IPS DF 4.7 (cell line): ENCODE measurements around the gene ATF4.

Source experiments
- DNase-seq: peaks from one replicate; pipeline ENCODE4 v3.0.0-alpha.2; 2013; ENCODE audit warnings: low spot score; ENCODE audit errors: extremely low read depth

Gene ATF4, protein sequence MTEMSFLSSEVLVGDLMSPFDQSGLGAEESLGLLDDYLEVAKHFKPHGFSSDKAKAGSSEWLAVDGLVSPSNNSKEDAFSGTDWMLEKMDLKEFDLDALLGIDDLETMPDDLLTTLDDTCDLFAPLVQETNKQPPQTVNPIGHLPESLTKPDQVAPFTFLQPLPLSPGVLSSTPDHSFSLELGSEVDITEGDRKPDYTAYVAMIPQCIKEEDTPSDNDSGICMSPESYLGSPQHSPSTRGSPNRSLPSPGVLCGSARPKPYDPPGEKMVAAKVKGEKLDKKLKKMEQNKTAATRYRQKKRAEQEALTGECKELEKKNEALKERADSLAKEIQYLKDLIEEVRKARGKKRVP

DNA sequence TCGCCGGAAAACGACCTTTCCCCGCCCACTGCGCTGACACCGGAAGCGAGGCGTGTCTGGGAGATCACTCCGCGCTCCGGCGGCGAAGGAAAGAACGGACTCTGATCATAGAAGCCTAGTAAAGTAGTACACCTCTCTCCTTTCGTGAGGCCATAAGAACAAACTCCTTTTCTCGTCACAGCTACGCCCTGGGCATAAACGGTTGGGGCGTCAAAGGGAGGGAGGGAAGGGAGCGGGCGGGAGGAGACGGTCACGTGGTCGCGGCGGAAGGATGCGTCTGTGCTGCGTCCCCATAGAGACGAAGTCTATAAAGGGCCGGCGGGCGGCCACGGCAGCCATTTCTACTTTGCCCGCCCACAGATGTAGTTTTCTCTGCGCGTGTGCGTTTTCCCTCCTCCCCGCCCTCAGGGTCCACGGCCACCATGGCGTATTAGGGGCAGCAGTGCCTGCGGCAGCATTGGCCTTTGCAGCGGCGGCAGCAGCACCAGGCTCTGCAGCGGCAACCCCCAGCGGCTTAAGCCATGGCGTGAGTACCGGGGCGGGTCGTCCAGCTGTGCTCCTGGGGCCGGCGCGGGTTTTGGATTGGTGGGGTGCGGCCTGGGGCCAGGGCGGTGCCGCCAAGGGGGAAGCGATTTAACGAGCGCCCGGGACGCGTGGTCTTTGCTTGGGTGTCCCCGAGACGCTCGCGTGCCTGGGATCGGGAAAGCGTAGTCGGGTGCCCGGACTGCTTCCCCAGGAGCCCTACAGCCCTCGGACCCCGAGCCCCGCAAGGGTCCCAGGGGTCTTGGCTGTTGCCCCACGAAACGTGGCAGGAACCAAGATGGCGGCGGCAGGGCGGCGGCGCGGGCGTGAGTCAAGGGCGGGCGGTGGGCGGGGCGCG is at the start of gene ATF4:
TSS of gene ATF4 (plus strand) at position 337 of the 880 bp plus-strand sequence. CDS start 884 bp downstream, outside the sequence.
- no peak for DNase-seq

DNA sequence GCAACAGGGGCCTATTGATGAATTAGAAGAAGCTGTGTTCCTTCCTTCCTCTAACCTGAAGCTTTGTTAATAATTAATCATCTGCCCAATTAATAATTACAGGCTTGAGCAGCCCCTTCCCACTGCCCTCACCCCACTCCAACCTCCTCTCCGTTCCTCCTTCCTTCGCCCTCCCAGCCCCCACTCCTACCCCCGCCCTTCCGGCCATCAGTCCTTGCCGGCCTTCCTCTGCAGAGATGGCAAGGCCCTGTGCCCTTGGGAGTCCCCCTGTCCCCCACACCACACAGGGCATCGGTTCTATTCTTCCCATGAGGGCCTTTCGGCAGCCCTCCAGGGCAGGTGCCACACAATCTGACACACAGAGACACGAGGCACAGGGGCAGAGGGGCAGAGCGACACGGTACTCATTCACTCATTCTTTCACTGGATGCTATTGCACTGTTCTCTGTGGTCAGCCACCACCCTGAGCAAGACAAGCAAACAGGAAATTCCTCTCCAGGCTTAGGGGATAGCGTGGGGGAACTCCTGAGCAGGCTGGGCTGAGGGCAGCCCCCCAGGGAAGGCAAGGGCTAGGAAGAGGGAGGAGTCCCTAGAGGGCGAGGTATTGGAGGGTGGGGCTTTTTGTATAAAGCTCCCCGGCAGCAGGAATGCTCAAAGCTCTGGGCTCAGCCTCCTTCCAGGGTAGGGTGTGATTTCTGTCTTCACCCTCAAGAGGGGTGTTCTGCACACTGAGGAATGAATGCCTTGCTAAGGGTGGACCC is 48.8 kb upstream of the ATF4 start:
- DNase-seq: no peak

DNA sequence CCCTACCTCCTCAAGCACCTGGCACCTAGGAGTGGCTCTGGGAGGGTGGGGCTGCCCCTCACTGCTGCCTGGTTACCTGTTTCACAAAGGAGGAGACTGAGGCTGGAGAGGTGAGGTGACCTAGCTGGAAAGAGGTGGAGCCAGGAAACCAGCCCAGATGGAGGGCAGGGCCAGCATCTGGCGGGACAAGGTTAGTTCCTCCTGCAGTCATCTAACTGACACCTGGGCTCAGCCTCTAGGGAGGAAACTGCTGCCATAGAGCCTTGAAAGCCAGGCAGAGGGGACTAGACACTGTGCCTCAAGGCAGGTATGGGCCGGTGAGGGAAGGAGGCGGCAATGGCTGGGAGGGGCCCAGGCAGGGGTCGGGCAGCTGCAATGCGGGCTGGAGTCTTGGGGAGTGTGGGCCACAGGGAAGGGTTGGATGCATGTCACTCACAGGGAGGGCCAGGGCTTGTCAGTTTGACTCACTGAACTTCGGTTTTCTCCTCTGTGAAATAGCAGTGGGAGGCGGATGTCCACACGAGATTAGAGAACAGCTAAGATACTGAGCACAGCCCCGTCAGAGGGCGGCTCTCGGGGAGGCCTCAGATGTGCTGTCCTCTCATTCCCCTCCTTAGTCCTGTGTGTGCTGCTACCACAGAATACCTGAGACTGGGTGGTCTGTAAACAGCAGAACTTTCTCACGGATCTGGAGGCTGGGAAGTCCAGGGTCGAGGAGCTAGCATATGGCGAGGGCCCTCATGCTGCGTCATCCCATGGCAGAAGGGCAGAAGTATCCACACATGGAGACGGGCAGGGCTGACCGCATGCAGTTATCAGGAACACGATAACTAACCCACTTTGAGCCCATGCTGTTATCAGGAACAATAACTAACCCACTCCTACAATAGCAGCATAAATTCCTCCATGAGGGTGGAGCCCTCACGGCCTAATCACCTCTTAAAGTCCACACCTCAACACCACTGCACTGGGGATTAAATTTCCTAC is 47.5 kb upstream of the ATF4 start:
- DNase-seq: no peak

DNA sequence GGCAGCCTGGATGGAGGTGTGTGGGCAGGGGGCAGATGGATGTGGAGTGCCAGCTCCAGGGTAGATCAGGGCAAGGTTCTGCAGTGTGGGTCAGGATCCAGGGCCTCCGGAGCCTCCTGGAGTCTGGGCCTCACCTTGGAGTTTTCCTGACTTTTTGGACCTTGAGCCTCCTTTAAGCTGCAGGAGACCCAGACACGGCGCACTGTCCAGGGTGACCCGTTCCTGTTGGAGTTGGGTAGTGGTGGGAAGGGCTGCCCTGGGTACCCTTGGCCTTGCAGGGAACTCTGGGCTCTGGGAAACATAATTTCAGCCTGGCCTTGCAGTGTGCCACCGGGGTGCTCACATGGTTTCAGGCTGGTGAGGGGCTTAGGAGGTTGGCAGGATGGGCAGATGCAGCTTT is 46.5 kb upstream of the ATF4 start:
- DNase-seq: no peak

DNA sequence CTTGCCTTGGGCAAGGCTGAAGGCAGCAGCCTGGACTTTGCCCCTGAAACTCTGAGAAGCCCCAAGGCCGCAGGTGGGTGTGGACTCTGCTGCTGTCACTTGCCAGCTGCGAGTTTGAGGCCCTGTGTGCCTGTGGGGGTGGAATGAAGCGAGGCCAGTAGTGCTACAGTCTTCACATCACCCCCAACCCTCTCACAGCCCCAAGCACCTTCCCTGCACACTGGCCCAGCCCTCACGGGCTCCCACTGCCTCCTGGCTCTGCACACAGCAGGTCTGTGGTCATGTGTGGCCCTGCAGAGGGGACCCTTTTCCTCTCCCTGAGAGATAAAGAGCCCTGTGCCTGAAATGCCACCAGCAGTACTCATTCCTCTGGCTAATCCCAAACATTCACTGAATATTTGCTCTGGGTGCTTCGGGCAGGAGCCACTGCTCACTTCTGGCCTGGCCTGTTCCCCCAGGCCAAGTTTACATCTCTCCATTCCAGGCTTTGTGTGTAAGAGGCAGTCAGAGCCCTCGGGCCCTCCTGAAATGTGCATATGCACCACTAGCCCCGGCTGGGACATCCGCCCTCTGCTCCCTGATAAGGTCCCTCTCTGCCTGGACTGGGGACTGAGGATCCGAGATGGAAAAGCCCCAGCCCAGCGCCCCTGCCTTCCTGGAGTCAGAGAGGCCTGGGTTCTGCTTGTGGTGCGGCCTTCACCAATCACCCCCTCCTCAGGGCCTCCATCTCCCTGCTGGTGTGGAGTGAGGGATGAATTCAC is 45.8 kb upstream of the ATF4 start:
- DNase-seq: no peak

DNA sequence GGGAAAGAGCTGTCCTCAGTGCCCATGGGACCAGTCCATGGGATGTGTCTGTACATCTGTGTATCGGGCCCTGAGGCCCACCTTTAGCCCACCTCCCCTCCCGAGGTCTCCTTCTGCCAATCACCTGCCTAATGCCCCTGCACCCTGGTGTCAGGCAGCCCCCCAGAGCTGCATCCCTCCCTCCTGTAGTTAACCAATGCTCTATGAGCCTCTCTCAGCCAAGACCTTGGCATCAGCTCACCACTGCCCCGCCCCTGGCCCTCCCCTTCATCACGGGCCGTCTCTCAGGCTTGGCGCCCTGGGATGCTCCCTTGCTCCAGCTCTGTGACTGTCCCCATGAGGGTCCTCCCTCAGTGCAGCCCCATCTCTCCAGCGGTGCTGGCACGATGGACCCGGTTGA is 45.0 kb upstream of the ATF4 start:
- DNase-seq: no peak

DNA sequence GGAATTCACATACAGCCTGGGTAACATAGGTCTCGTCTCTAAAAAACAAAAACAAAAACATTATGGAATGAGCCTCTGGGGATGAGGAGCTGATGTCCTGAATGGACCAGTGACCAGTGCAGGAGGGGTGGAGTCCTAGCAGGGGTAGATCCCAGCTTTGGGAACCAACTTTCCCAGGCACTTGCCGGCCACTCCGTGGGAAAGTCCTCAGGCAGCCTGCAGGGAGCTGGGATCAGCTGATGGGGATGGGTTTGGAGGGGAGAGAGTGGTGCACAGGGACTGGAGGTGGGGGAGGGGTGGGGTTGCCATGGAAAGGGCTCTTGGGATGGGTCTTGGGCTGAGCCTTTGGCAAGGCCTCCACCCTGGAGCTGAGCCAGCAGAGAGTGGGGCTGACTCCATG is 44.5 kb upstream of the ATF4 start:
- no peak for DNase-seq

DNA sequence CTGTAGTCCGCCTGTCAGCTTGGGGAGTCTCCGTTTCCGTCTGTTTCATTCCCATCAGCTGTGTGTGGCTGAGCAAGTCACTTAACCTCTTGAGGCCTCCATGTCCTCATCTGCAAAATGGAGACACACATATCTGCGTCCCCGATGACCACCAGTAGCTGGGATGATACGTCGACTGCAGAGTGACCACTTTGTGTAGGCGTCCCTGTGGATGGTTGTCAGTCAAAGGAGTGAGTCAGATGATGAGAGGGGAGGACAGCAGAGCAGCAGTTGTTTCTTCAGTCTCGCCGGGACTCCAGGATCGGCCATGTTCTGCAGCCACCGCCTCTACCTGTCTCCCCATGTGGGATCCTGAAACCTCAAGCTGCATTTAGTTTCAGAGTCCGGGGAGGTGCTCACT is 43.7 kb upstream of the ATF4 start:
- no peak for DNase-seq

DNA sequence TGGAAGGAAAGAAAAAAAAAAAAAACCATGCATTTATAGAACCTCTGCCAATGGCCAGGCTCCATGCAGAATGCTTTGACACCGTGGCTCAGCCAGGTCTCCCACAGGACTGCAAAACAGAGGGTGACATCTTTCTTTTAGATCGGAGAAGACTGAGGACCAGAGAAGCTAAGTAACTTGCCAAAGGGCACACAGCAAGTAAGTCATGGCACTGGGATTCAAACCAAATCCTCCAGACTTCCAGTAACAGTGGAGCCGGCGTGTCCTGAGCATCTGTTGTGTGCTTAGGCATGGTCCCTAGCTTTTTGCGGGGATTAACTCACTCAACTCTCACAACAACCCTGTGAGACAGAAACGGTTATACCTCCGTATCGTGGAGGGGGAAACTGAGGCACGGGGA is 42.8 kb upstream of the ATF4 start:
- no peak for DNase-seq

DNA sequence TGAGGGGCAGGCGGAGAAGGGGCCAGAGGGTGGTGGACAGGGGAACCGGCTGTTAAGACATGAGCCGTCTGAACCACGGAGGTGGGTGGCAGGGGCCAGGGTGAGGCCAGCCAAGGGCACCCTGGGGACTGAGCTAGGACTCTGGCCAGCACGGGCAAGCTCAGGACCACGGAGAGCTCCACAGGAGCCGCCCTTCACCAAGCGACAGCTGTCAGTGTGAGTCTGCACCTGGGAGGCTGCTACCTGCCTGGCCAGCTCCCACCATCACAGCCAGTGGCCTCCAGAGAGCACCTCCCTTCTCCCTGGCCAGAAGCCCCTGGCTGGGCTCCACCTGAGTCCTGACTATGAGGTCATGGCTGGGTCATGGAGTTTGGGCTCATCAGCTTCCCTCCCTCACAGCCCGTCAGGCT is 41.9 kb upstream of the ATF4 start:
- DNase-seq: no peak

DNA sequence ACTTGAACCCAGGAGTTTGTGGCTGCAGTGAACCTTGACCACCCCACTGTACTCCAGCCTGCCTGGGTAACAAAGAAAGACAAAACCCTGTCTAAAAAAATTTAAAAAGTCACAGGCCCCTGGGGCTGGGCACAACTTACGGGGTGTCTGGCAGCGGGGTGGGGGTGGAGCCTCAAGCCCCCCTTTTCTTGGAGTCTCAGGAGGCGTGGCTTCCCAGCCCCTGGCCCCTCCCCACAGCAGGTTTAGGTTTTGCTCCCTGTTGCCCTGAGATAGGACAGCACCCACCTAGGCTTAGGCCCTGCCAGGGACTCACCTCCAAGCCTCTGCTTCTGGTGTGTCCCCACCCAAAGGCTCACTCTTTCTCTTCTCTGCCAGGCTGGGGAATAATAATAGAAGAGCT is 41.1 kb upstream of the ATF4 start:
- DNase-seq: no peak

DNA sequence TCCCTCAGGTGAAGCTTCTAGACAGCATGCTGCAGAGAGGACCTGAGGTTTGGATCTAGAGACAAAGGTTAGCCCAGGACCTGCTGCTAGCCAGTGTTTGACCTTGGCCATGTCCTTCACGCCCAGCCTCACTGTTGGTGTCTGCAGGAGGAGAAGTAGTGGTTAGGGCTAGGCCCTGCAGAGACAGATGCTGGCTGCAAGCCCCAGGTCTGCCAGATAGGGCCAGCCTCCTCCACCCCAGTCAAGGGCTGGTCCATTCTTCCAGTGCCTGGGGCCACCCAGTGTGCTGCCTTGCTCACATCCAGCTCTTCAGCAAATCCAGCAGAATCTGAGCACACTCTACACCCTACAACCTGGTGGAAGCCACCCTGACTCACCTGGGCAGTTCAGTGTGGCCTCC is 39.8 kb upstream of the ATF4 start:
- DNase-seq: no peak

DNA sequence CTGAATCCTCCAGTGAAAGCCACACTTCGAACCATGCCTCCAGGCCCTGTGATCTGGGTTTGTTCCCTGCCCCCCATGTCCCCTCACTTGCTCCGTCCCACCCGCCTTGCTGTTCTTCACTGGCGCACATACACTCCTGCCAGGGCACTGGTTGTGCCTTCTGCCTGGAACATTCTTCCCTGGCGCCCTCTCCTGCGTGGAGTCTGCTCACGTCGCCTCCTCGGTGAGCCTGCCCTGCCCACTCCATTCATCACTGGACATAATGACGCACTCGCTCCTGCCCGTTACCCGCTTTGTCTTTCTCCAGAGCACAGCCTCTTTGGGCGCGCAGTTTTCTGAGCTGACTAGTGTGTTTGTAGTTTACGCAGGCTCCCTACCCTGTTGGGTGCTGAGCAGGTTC is 39.3 kb upstream of the ATF4 start:
- no peak for DNase-seq

DNA sequence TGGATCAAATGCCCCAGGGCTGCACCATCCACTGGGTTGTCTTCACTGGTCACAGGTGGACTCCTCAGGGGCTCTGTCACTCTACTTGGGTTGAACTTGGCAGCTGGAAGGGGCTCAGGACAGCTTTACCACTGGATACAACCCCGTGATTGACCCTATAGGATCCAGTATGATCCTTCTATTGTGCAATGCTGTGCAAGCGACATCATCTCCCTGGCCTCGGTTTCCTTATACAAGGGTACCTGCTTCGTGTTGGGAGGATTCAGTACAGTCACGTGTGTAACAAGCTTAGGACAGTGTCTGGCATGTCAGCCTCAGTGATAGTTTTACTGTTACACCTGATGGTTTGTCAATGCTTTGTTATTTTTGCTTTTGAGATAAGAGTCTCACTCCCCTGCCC is 38.8 kb upstream of the ATF4 start:
- DNase-seq: no peak

DNA sequence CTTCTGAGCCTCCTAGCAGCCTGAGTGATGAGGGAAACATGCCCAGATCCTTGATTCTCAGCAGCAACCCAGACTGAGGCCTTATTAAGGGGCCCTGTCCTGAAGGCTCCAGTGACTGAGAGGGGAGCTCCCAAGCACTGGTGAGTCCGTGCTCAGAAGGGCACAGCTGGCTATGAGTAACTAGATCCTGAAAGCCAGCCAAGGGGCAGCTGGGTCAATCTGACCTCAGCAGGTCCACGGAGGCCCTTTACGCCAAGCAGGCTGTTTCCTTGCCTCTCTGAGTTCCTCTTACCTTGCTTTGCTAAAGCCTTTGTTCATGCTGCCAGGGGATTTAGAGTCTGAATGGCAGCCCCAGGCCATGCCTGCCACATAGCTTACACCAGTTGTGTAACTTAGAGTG is 37.6 kb upstream of the ATF4 start:
- no peak for DNase-seq

DNA sequence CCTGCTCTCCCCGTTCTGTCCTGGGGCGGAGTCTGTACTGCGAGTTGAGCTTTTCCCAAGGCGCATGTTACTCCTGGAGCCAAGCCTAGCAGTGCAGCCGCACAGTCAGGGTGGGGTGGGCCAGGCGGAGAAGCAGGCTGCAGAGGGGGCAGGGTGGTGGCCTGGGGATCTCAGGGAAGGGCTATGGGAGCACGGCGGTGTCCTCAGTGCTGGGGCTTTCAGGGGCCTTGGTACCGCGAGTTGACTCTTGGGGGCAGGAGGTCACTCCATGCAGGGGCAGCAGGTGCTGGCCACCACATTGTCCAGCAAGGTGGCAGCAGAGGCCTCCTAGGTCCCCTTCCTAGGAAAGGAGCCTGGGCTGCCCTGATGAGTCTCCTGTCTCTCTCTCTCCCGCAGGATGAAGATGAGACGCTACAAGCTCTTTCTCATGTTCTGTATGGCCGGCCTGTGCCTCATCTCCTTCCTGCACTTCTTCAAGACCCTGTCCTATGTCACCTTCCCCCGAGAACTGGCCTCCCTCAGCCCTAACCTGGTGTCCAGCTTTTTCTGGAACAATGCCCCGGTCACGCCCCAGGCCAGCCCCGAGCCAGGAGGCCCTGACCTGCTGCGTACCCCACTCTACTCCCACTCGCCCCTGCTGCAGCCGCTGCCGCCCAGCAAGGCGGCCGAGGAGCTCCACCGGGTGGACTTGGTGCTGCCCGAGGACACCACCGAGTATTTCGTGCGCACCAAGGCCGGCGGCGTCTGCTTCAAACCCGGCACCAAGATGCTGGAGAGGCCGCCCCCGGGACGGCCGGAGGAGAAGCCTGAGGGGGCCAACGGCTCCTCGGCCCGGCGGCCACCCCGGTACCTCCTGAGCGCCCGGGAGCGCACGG is 33.2 kb upstream of the ATF4 start:
- DNase-seq: no peak

DNA sequence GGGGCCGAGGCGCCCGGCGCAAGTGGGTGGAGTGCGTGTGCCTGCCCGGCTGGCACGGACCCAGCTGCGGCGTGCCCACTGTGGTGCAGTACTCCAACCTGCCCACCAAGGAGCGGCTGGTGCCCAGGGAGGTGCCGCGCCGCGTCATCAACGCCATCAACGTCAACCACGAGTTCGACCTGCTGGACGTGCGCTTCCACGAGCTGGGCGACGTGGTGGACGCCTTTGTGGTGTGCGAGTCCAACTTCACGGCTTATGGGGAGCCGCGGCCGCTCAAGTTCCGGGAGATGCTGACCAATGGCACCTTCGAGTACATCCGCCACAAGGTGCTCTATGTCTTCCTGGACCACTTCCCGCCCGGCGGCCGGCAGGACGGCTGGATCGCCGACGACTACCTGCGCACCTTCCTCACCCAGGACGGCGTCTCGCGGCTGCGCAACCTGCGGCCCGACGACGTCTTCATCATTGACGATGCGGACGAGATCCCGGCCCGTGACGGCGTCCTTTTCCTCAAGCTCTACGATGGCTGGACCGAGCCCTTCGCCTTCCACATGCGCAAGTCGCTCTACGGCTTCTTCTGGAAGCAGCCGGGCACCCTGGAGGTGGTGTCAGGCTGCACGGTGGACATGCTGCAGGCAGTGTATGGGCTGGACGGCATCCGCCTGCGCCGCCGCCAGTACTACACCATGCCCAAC is 32.4 kb upstream of the ATF4 start:
- DNase-seq: no peak

DNA sequence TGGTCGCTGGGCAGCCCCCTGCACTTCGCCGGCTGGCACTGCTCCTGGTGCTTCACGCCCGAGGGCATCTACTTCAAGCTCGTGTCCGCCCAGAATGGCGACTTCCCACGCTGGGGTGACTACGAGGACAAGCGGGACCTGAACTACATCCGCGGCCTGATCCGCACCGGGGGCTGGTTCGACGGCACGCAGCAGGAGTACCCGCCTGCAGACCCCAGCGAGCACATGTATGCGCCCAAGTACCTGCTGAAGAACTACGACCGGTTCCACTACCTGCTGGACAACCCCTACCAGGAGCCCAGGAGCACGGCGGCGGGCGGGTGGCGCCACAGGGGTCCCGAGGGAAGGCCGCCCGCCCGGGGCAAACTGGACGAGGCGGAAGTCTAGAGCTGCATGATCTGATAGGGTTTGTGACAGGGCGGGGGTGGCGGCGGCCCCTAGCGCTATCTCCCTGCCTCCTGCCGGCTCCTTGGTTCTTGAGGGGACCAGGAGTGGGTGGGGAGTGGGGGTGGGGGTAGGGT is 31.7 kb upstream of the ATF4 start:
- DNase-seq: no peak
